Fibroblast of lung (primary cell): ENCODE measurements around the gene RNF148. TPM values are rescaled to one million over a fixed set of nuclear protein-coding genes. Genes with fewer than 3 reads are reported as not detected.

Experiments
- DNase-seq, 2 donors: peaks; one replicate each; pipeline versions ENCODE4 v3.0.0 to v3.0.0-alpha.2; 2010; ENCODE audit warnings: low read depth in 2 of 2
- H2AFZ ChIP-seq: 2 replicates; pipeline ENCODE4 v1.5.1; 2012; ENCODE audit warnings: low read length, control low read depth, inconsistent platforms
- H3K27ac ChIP-seq: 2 replicates; pipeline ENCODE4 v1.5.1; 2011; ENCODE audit warnings: low read length, control low read depth; ENCODE audit not compliant: insufficient read depth
- H3K27me3 ChIP-seq: 2 replicates; pipeline ENCODE4 v1.5.1; 2011; ENCODE audit warnings: mild to moderate bottlenecking, low read length; ENCODE audit not compliant: control insufficient read depth, insufficient read depth
- H3K36me3 ChIP-seq: 2 replicates; pipeline ENCODE4 v1.5.1; 2011; ENCODE audit warnings: low read length; ENCODE audit not compliant: control insufficient read depth, insufficient read depth
- H3K4me1 ChIP-seq: 2 replicates; pipeline ENCODE4 v1.5.1; 2011; ENCODE audit warnings: low read length; ENCODE audit not compliant: control insufficient read depth, insufficient read depth; ENCODE audit errors: extremely low read depth
- H3K4me2 ChIP-seq: 2 replicates; pipeline ENCODE4 v1.5.1; 2011; ENCODE audit warnings: low read length, control low read depth; ENCODE audit not compliant: insufficient read depth; ENCODE audit errors: extremely low read depth
- H3K4me3 ChIP-seq, 4 experiments: fragments of 200-600 bp in 1 of 4; sonication (generic) in 1 of 4; replicated peaks in 1 of 4; 2 replicates each; pipeline ENCODE4 v1.5.1; 2011 to 2016; ENCODE audit warnings: low read length in 4 of 4, low read depth in 3 of 4, mild to moderate bottlenecking in 3 of 4, control low read depth in 2 of 4, inconsistent platforms in 1 of 4, mixed read lengths in 1 of 4; ENCODE audit not compliant: insufficient read depth in 1 of 4; ENCODE audit errors: control extremely low read depth in 1 of 4
- H3K79me2 ChIP-seq: 2 replicates; pipeline ENCODE4 v1.5.1; 2012; ENCODE audit warnings: mild to moderate bottlenecking, low read length, inconsistent platforms; ENCODE audit not compliant: control insufficient read depth, insufficient read depth
- H3K9ac ChIP-seq: 2 replicates; pipeline ENCODE4 v1.5.1; 2011; ENCODE audit warnings: mild to moderate bottlenecking, low read length, control low read depth; ENCODE audit not compliant: insufficient read depth
- H3K9me3 ChIP-seq: 2 replicates; pipeline ENCODE4 v1.5.1; 2012; ENCODE audit warnings: low read depth, low read length; ENCODE audit not compliant: control insufficient read depth, insufficient read depth
- H4K20me1 ChIP-seq: 2 replicates; pipeline ENCODE4 v1.5.1; 2011; ENCODE audit warnings: low read length; ENCODE audit not compliant: control insufficient read depth, insufficient read depth; ENCODE audit errors: extremely low read depth
- CTCF ChIP-seq, 2 donors: IDR thresholded peaks in 1 of 2; conservative IDR thresholded peaks in 1 of 2; 1 replicate in 1 of 2; 2 replicates in 1 of 2; pipeline ENCODE4 v1.5.1; 2011 to 2012; ENCODE audit warnings: low read length in 2 of 2, control low read depth in 1 of 2, inconsistent platforms in 1 of 2, low read depth in 1 of 2, mild to moderate bottlenecking in 1 of 2
- EZH2 ChIP-seq: IDR thresholded peaks from 2 replicates; pipeline ENCODE4 v1.5.1; 2012; ENCODE audit warnings: low read length, control low read depth, mild to moderate bottlenecking; ENCODE audit errors: missing control alignments
- polyA plus RNA-seq, 2 donors: library from polyadenylated mRNA; depleted of rRNA in 1 of 2; stranded (reverse) in 1 of 2; unstranded in 1 of 2; fragments of >200 nt; gene quantifications; 2 replicates each; pipeline ENCODE4 v1.2.1, GENCODE V29; 2011 to 2012; ENCODE audit warnings: missing spikeins in 1 of 2
- total RNA-seq: library from RNA; depleted of rRNA; stranded (reverse); fragments of >200 nt; gene quantifications from 2 replicates; pipeline ENCODE4 v1.2.1, GENCODE V29; 2014

Gene RNF148
- total and polyA plus RNA-seq, 2 donors (not counting 1 experiment from before 2014, with no cell fraction given), result 0.09 to 0.83 TPM

- TF ChIP-seq EZH2, result no peak
- no peak for TF ChIP-seq CTCF (conservative IDR thresholded peaks at IDR 0.05 in 1 of 2, IDR thresholded peaks at IDR 0.05 in 1 of 2; ENCODE audit: low read depth in 1 of 2, low read length in 2 of 2)
- no peaks in the 10 kb centered on the region for H3K9me3 ChIP-seq
- no peaks in the 10 kb centered on the region for H4K20me1 ChIP-seq
- H3K4me3 ChIP-seq, result no peak overlapping the region
- H2AFZ ChIP-seq, result no peak overlapping the region
- H3K27ac ChIP-seq, result no peak overlapping the region
- no peak overlapping the region for H3K9ac ChIP-seq
- no peaks in the 10 kb centered on the region for H3K79me2 ChIP-seq
- no peaks in the 10 kb centered on the region for H3K4me1 ChIP-seq
- no peaks in the 10 kb centered on the region for H3K27me3 ChIP-seq
- DNase-seq, result no peak
- no peaks in the 10 kb centered on the region for H3K36me3 ChIP-seq
- no peak overlapping the region for H3K4me2 ChIP-seq
Observed at GRCh38 chr7:122736183-122736582, 33.5 kb upstream of the RNF148 start.

- Histone ChIP-seq H3K4me1 (no peaks in the 10 kb centered on the region), H3K9ac (no peak overlapping the region), H3K36me3 (no peaks in the 10 kb centered on the region), H3K9me3 (no peaks in the 10 kb centered on the region), H3K4me3 (no peak overlapping the region), H3K79me2 (no peaks in the 10 kb centered on the region), H4K20me1 (no peaks in the 10 kb centered on the region), H3K4me2 (no peak overlapping the region), H2AFZ (no peak overlapping the region), H3K27ac (no peak overlapping the region), H3K27me3 (no peaks in the 10 kb centered on the region)
- no peak for DNase-seq
- TF ChIP-seq EZH2 (no peak), CTCF (conservative IDR thresholded peaks at IDR 0.05 in 1 of 2, IDR thresholded peaks at IDR 0.05 in 1 of 2; ENCODE audit: low read depth in 1 of 2, low read length in 2 of 2) (no peak)
Observed at GRCh38 chr7:122727759-122728158, 25.0 kb upstream of the RNF148 start.

- no peak for TF ChIP-seq EZH2
- no peak for TF ChIP-seq CTCF (conservative IDR thresholded peaks at IDR 0.05 in 1 of 2, IDR thresholded peaks at IDR 0.05 in 1 of 2; ENCODE audit: low read depth in 1 of 2, low read length in 2 of 2)
- H3K27ac ChIP-seq, result no peak overlapping the region
- no peak overlapping the region for H3K9ac ChIP-seq
- no peaks in the 10 kb centered on the region for H4K20me1 ChIP-seq
- H3K4me3 ChIP-seq, result no peak overlapping the region
- no peaks in the 10 kb centered on the region for H3K4me1 ChIP-seq
- H3K79me2 ChIP-seq, result no peaks in the 10 kb centered on the region
- no peak overlapping the region for H2AFZ ChIP-seq
- H3K4me2 ChIP-seq, result no peak overlapping the region
- H3K9me3 ChIP-seq, result no peaks in the 10 kb centered on the region
- DNase-seq, result no peak
- H3K27me3 ChIP-seq, result no peaks in the 10 kb centered on the region
- no peaks in the 10 kb centered on the region for H3K36me3 ChIP-seq
Observed at GRCh38 chr7:122727354-122727753, 24.6 kb upstream of the RNF148 start.
